Stimulated activated CD4-positive, alpha-beta T cell treated with anti-CD3 and anti-CD28 coated beads, TNF-alpha, amount 100 ng/mL, for 24 hours (primary cell): ENCODE data around the gene OVAAL.

Source experiments
- DNase-seq, 3 experiments: peaks; one replicate each; pipeline ENCODE4 v3.0.0-alpha.2; 2020; ENCODE audit warnings: low read depth in 3 of 3

OVAAL gene

GRCh38 chr1:180606155-180606554 is 47.4 kb downstream of the OVAAL start:
- no peak for DNase-seq

GRCh38 chr1:180609643-180610555 is 51.1 kb downstream of the OVAAL start:
- DNase-seq: no peak

- DNase-seq: no peak
These were observed 51.8 kb downstream of the OVAAL start for GRCh38 chr1:180610556-180611015.

GRCh38 chr1:180611016-180611930 is 52.5 kb downstream of the OVAAL start:
- no peak for DNase-seq

GRCh38 chr1:180612632-180613031 is 53.9 kb downstream of the OVAAL start:
- DNase-seq: no peak

GRCh38 chr1:180614730-180615129 is 56.0 kb downstream of the OVAAL start:
- DNase-seq: no peak

GRCh38 chr1:180615493-180616290 is 56.9 kb downstream of the OVAAL start:
- no peak for DNase-seq
